ENCODE measurements around the gene MYH8.

MYH8 gene

DNA sequence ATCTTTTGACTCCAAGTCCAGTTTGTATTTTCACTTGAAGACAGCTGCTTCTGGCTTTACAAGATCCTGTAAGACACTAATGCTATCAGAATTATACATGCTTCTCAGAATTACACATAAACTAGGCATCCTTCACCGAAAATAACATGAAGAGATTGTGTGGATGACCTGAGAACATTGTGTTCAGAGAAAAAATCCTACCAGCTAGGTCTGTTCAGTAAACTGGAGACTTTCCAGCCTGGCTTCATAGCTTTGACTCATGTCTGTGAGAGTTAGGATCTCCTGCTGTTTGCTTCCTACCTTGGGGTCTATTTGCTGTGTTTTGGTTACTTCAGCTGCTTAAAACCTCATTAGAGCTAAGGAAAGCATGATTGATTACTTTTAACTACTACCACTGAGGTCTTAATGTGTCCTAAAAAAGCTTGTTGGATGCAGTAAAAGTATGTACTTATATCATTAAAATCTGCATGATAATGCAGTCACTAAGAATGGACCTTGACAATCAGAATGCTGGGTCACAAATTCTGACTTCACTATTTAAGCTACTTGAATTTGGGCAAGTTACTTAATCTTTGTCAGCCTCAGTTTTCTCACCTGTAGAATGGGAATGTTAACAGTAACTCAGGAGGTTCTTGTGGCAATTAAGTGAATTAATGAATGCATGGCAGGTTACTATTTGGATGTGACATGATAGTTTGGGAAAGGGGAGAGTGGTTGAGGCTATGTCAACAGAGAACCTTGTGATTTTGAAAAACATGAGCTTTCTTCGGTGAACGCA lies 40.9 kb downstream of the MYH8 start:
- DNase-seq (ENCODE audit: low read depth): no peak

DNA sequence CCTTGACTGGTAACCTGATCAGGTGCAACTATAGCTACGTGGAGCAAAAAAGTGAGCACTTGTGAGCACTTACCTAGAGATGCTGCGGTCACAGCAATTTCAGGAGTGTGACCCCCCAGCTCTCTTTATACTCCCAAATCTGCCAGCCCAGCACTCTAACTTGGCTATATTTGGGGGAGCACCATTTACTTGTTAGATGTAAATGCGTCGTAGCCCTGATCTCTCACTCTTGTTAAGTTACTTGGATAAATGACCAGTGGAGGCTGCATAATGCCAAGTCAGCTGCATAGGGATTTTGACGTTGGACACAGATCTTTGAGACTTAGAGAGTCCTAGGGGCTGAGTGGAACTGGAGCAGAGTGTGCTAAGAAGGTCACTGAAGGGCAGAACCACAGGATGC lies 48.8 kb downstream of the MYH8 start, which contains the start of gene MYH13:
TSS of gene MYH13 (minus strand) at position 101 of the 400 bp plus-strand sequence. CDS start 8,476 bp downstream, outside the sequence.
- no peak for DNase-seq (ENCODE audit: low read depth)

DNA sequence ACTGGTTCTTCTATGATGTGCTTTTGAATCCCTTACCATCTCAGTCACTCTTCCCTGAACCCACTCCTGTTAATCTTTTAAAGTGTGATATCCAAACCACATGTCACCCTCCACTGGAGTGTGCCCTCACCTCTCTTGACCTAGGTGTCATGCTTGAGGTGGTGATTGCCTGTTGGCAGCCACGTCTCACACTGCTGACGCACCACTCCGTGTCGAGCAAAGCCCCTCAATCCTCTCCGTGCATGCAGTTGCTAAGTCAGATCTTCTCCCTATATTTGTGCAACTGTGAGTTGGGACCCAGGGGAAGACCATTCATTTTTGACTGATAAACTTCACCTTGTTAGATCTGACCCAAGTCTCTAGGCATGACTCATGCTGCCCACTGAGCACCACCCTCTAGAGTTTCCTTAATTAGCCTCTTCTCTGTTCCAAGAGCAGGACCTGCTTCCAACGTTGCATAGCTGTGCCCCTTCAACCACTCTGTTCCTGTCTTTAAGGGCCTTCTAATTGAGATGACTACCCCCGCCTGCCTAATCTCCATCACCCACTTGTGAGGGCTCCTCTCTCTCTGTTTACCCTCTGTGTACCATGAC lies 51.6 kb downstream of the MYH8 start:
- DNase-seq (ENCODE audit: low read depth): no peak

DNA sequence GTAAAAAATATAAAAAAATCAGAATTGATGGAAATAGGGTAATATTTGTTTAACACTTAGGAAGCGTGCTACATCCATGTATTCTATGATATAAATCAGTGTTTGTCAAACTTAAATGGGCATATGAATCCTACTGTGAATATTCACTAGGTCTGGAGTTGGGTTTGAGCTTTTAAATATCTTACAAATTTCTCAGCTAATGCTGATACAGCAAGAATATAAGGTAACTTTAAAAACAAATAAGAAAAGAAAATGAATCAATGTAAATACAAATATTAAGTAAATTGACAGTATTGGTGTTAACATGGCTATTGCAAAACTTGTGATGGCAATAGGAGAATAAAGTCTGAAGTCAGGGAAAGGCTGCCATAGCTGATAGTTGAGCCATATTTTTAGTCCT lies 52.5 kb downstream of the MYH8 start:
- DNase-seq (ENCODE audit: low read depth): no peak

DNA sequence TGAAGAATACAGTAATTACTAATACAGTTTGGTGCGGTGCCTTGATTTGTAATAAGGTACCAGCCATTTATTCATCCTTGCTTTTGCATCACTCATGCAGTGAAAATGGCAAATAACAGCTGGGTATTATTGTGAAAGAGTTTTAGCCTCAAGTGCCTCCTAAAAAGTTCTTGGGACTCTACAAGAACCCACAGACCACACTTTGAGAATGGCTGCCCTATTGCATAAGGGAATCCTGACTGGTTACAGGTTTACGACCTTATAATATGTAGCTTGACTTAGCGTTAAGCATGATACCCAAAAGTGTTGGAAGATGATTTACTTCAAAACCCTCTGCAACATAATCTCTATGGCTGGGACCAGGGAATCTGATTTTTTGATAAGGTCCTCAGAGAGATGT lies 53.2 kb downstream of the MYH8 start:
- no peak for DNase-seq (ENCODE audit: low read depth)

- DNase-seq (ENCODE audit: low read depth): no peak
Observed at GRCh38 chr17:10360578-10360977, 61.2 kb downstream of the MYH8 start.

DNA sequence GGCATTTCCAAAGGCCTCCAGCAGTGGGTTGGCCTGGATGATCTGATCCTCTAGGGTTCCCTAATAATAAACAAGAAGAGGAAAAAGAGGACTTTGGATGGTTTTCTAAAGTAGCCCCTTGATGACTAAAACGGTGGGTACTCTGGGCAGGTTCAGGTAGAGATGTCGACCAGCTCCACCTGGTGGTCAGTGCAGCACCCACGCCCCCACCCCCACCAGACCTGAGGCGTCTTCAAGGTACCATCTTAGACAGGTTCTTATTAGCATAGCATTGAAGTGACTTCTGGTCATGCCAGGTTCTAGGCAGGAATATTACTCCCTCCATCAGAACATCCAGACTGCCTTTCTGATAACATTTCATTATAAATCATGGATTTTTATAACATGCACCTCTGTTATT lies 64.0 kb downstream of the MYH8 start:
- no peak for DNase-seq (ENCODE audit: low read depth)

DNA sequence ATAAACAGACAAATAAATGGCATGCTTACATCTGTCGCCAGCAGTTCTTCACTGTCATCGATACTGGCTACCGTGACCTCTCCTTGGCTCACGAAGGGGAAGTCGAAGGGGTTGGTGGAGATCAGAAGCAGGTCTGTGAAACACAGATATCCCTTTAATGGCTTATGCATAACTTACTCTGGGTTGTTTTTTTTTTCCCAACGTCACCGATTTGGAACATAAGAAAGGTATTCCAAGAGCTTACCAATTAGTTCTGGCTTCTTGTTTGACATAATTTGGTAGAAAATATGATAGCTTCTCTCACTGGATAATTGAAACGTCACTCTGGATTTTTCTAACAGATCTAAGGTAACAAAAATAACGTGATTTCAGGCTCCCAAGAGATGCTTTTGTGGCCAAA lies 67.1 kb downstream of the MYH8 start:
- DNase-seq (ENCODE audit: low read depth): no peak

DNA sequence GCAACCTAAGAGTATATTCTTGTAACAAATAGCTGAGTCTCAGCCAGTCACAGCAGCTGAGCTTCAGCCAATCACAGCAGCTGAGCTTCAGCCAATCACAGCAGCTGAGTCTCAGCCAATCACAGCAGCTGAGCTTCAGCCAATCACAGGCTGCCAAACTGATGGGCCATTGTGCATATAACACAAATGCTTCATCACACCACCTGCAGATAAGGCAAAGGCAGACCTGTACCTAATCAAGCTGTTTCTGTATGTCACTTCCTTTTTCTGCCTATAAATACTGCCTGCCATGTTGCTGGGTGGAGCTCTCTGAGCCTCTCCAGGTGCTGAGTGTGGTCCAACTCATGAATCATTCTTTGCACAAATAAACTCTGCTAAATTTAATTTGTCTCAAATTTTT lies 68.9 kb downstream of the MYH8 start:
- no peak for DNase-seq (ENCODE audit: low read depth)

GRCh38 chr17:10349403-10349802 lies 72.3 kb downstream of the MYH8 start:
- no peak for DNase-seq (ENCODE audit: low read depth)

DNA sequence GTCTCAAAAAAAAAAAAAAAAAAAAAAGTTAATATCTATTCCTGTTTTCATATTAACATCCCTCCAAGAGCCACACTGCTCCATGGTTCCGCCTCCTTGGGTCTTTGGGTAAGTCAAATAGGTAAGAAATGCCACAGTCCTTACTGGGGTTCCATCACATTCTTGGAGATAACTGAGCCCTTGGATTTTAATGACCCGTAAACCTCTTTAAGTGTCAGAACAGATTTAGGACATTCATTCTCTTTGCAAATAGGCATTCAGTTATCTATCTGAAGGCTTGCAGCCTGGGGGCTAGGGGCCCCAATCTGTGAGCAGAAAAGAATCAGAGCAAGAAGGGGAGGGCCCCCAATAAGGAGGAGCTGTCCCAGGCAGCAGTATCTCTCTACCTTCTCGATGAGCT lies 76.9 kb downstream of the MYH8 start:
- no peak for DNase-seq (ENCODE audit: low read depth)

All from stimulated activated CD8-positive, alpha-beta memory T cell treated with anti-CD3 and anti-CD28 coated beads, Interleukin-12 subunit alpha, Interleukin-12 subunit beta, amount 100 ng/mL, for 1 hour (primary cell).